GM19043 (cell line): ENCODE data around the gene ALDH16A1.
A peak's percentile ranks its signal among the peaks of the same experiment; 100 is the strongest.
"Not testable (repeated sequence)": the region's sequence is repeated elsewhere in the genome, so short reads cannot be mapped to it uniquely, and the experiment has no call there.

Source experiments
- ATAC-seq: cut with Tn5 transposase; IDR thresholded peaks from one replicate; pipeline ENCODE4 v1.9.1; 2021; ENCODE audit warnings: low read depth; ENCODE audit not compliant: unreplicated experiment

Gene ALDH16A1

GRCh38 chr19:49461656-49462055 is 8.6 kb downstream of the ALDH16A1 start:
- no peak for ATAC-seq

GRCh38 chr19:49462492-49462891 is 9.5 kb downstream of the ALDH16A1 start:
- ATAC-seq, result no peak

DNA sequence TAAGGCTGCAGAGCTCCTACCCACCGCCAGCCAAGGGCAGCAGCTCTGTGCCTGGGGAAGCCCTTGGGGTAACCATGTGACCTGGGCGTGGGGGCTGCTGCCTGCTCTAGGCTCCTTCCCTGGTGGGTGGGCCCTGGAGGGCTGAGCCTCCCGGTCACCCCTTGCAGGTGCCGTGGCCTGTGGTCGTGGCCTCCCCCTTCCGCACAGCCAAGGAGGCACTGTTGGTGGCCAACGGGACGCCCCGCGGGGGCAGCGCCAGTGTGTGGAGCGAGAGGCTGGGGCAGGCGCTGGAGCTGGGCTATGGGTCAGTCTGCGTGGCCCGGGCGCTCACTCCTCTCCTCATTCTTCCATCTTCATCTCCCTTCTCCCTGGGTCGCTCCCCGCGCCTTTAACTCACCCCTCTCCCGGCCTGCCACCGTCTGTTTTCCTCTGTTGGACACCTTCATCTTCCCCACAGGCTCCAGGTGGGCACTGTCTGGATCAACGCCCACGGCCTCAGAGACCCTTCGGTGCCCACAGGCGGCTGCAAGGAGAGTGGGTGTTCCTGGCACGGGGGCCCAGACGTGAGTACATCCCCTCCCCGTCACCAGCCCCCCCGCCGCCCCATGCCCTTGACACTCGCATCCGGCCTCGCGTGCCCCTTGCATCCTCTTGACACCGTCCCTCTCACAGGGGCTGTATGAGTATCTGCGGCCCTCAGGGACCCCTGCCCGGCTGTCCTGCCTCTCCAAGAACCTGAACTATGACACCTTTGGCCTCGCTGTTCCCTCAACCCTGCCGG is 11.1 kb downstream of the ALDH16A1 start:
- ATAC-seq, result no peak

- ATAC-seq, result no peak
Measured at GRCh38 chr19:49465371-49465770, 12.3 kb downstream of the ALDH16A1 start.

GRCh38 chr19:49468199-49468598 is 15.2 kb downstream of the ALDH16A1 start:
- ATAC-seq, result no peak

DNA sequence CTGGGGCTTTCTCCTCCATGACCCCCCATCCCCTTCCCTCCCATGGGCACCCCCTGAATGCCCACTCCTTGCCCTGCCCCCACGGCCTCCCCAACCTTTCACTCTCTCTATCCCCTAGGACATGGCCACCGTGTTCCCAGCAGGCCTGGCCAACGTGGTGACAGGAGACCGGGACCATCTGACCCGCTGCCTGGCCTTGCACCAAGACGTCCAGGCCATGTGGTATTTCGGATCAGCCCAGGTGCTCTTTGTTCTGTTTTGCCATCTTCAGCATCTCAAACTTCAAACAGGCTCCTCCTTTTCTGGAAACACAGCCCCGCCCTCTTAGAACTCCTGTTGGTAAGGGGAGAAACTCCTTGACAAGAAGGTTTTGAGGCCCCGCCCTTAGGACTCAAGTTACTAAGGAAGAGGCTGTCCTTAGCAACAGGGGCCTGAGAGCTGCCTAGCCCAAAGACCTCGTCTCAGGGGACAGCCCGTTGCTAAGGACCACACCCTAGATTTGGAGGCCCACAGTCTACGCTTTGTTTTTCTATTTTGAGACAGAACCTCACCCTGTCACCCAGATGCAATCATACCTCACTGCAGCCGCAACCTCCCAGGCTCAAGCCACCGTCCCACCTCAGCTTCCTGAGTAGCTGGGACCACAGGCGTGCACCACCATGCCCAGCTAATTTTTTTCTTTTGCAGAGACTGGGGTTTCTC is 15.9 kb downstream of the ALDH16A1 start:
- ATAC-seq, result peak; percentile 60

GRCh38 chr19:49469828-49470614 is 17.0 kb downstream of the ALDH16A1 start:
- ATAC-seq, result no peak

- no peak for ATAC-seq
Measured at GRCh38 chr19:49470615-49470978, 17.6 kb downstream of the ALDH16A1 start.

GRCh38 chr19:49472936-49473335 is 19.9 kb downstream of the ALDH16A1 start:
- ATAC-seq, result no peak

- not testable (repeated sequence) for ATAC-seq
Measured at GRCh38 chr19:49473501-49473867, 20.5 kb downstream of the ALDH16A1 start.

GRCh38 chr19:49473868-49474541 is 21.0 kb downstream of the ALDH16A1 start, which contains the start of gene FLT3LG:
Gene FLT3LG, plus strand, starts transcription at chr19:49474215. Its CDS starts 425 bp downstream, at chr19:49474640.
- ATAC-seq, result no peak

- no peak for ATAC-seq
Measured at GRCh38 chr19:49474542-49474924, 21.5 kb downstream of the ALDH16A1 start.

GRCh38 chr19:49475191-49475917 is 22.3 kb downstream of the ALDH16A1 start:
- ATAC-seq, result no peak

DNA sequence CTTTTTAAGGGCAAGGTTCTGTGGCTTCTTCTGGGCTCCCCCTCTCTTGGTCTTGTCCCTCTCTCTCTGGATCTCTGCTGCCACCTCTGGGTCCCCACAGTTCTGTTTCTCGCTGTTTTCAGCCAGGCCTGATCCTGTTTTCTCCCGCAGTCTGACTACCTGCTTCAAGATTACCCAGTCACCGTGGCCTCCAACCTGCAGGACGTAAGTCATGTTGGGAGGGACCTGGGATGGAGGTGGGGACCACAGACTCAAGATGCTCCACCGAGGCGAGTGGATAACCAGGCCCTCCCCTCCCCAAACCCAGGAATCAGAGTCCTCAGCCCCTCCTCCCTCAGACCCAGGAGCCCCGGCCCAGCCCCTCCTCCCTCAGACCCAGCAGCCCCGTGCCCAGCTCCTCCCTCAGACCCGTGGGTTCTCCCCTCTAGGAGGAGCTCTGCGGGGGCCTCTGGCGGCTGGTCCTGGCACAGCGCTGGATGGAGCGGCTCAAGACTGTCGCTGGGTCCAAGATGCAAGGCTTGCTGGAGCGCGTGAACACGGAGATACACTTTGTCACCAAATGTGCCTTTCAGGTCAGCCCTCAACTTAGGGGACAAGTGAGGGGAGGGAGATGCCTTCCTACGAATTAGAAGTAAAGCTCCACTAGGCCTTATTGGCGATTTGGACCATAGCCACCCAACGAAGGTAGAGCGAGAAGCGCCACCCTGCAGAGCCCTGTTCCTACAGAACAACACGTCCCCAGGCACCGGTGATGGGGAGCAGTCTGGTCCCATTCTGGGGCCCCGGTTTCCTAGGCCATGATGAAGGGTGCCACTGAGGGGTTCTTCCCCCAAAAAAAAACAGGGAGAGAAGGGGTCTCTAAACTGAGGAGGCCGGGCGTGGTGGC is 23.2 kb downstream of the ALDH16A1 start:
- ATAC-seq, result no peak

- ATAC-seq, result no peak
Measured at GRCh38 chr19:49479975-49480628, 27.1 kb downstream of the ALDH16A1 start.

DNA sequence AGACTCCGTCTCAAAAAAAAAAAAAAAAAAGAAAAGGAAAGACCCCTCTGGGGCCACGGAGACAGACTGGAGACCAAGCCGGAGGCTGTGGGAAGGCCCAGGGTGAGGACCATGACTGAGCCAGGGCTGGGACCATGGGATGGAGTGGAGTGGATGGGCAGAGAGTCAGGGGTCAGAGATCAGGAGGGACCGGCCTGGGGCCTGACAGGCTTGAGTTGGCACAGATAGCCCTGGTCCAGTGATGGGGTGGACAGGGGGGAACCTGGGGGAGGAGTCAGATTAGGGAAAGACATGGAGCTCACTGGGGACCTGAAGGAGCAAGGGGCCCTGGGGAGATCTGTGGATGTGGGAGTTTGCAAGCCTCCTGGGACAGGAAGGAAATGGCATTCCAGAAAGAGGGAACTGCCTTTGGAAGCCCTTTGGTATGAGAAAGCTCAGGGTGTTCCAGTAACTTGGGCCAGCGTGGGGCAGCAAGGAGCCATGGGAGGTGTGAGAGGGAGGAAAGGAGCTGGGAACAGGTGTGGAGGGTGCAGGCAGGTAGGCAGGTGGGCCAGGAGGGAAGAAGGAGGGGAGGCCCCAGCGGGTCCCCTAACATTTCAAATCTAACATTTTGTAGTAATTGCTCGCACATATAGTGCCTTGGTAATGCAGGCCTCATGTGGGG is 28.1 kb downstream of the ALDH16A1 start:
- ATAC-seq, result no peak

DNA sequence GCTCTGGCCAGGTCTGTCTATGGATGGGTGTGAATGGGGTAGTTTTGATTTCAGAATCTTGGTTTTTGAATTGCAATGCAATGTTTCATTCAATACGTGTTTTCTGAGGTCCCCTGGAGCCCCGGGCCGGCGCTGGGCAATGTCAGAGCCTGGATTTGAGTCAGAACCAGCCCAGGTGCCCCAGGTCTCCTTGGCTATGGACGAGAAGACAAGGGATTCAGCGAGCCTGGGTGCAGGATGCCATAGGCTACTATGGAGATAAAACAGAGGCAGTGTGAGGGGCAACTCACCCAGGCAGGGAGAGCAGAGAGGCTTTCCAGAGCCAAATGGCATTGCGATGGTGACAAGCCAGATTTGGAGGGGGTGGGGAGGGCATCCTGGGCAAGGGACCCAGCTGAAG is 33.2 kb downstream of the ALDH16A1 start:
- no peak for ATAC-seq

- no peak for ATAC-seq
Measured at GRCh38 chr19:49486710-49487276, 33.8 kb downstream of the ALDH16A1 start.
